Measurements from ENCODE around the gene ZIC2. TPM values are rescaled to one million over a fixed set of nuclear protein-coding genes. Genes with fewer than 3 reads are reported as not detected.
"Not testable (repeated sequence)": the region's sequence is repeated elsewhere in the genome, so short reads cannot be mapped to it uniquely, and the experiment has no call there.

ZIC2 gene
- total and polyA plus RNA-seq, 10 donors = not detected

- Histone ChIP-seq H3K27me3 (replicated peaks in 1 of 7) (peaks cover 0 to 81% (median 3%) of the 10 kb centered on the region in 7 donors), H3K36me3 (no peaks in the 10 kb centered on the region), H3K9me3 (no peaks in the 10 kb centered on the region), H3K27ac (no peak overlapping the region), H3K4me1 (no peaks in the 10 kb centered on the region), H3K4me3 (no peak overlapping the region)
- no peak for DNase-seq
- 58 to 79% (median 75%) methylated on average over 7 of the region's 7 CpGs for WGBS, 5 donors
- intact Hi-C loops (cut with DNase I; ENCODE audit: low total_unique reads) = no loop called here
- TF ChIP-seq POLR2AphosphoS5 (IDR thresholded peaks at IDR 0.05) (no peak), POLR2A (IDR thresholded peaks at IDR 0.05) (no peak)
- TF ChIP-seq, protein P1, sequence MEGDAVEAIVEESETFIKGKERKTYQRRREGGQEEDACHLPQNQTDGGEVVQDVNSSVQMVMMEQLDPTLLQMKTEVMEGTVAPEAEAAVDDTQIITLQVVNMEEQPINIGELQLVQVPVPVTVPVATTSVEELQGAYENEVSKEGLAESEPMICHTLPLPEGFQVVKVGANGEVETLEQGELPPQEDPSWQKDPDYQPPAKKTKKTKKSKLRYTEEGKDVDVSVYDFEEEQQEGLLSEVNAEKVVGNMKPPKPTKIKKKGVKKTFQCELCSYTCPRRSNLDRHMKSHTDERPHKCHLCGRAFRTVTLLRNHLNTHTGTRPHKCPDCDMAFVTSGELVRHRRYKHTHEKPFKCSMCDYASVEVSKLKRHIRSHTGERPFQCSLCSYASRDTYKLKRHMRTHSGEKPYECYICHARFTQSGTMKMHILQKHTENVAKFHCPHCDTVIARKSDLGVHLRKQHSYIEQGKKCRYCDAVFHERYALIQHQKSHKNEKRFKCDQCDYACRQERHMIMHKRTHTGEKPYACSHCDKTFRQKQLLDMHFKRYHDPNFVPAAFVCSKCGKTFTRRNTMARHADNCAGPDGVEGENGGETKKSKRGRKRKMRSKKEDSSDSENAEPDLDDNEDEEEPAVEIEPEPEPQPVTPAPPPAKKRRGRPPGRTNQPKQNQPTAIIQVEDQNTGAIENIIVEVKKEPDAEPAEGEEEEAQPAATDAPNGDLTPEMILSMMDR (IDR thresholded peaks at IDR 0.05 in 8 of 11, conservative IDR thresholded peaks at IDR 0.05 in 3 of 11) = no peak
These were observed 40.5 kb upstream of the ZIC2 start for GRCh38 chr13:99941086-99941485.

- H3K27ac ChIP-seq = no peak overlapping the region
- intact Hi-C loops (cut with DNase I; ENCODE audit: low total_unique reads) = no loop called here
- whole genome bisulfite sequencing, 5 donors = 77 to 89% (median 87%) methylated on average over 4 of the region's 4 CpGs
- TF ChIP-seq, protein P1 (IDR thresholded peaks at IDR 0.05 in 8 of 11, conservative IDR thresholded peaks at IDR 0.05 in 3 of 11) = no peak
- no peak for TF ChIP-seq POLR2AphosphoS5 (IDR thresholded peaks at IDR 0.05)
- TF ChIP-seq POLR2A (IDR thresholded peaks at IDR 0.05) = no peak
- no peaks in the 10 kb centered on the region for H3K4me1 ChIP-seq
- no peaks in the 10 kb centered on the region for H3K36me3 ChIP-seq
- no peak overlapping the region for H3K4me3 ChIP-seq
- no peak for DNase-seq
- peaks cover 0 to 81% (median 3%) of the 10 kb centered on the region in 7 donors for H3K27me3 ChIP-seq (replicated peaks in 1 of 7)
- H3K9me3 ChIP-seq = no peaks in the 10 kb centered on the region
These were observed 39.7 kb upstream of the ZIC2 start for GRCh38 chr13:99941911-99942310.

DNA sequence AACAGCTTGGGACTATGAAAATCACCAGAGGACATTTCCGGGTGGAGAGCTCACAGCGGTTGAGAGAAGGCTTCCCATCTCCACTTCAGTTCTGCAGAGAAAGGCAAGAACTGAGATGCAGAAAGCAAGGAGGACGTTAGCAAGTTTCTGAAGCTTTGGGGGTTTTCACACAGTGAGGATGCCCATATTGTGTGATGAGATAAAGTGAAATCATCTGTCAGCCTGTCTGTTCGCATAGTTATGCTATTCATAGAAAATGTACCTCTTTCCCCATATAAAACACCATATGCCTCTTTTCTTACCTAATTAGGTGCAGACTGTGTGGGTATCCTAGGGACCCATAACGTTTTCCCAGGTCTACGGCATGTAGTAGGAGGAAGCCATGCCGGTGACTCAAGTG is 37.5 kb upstream of the ZIC2 start:
- Histone ChIP-seq H3K4me1 (no peaks in the 10 kb centered on the region), H3K36me3 (no peaks in the 10 kb centered on the region), H3K27me3 (replicated peaks in 1 of 7) (peaks cover 0 to 89% (median 13%) of the 10 kb centered on the region in 7 donors), H3K9me3 (no peaks in the 10 kb centered on the region), H3K4me3 (no peak overlapping the region), H3K27ac (no peak overlapping the region)
- intact Hi-C loops (cut with DNase I; ENCODE audit: low total_unique reads) = no loop called here
- no peak for DNase-seq
- 78 to 84% (median 79%) methylated on average over 7 of the region's 7 CpGs for WGBS, 5 donors
- TF ChIP-seq POLR2AphosphoS5 (IDR thresholded peaks at IDR 0.05) (no peak), POLR2A (IDR thresholded peaks at IDR 0.05) (no peak)
- TF ChIP-seq, protein P1 (IDR thresholded peaks at IDR 0.05 in 8 of 11, conservative IDR thresholded peaks at IDR 0.05 in 3 of 11) = no peak

DNA sequence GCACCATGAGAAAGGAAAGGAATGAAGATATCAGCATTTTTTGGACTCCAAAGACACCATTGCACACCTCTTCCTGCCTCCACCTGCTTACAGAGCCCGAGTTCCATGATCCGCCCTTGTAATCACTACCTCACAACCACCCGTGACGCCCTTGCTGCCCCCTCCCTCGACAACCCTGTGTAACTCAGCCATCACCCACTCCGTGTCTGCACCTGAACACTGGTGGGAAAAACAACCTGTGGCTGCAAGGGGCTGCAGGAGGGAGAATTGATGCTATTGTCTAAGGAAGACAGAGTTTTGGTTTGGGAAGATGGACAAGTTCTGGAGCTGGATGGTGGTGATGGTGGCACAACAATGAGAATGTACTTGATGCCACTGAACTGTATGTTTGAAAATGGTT is 37.0 kb upstream of the ZIC2 start:
- H3K27ac ChIP-seq = no peak overlapping the region
- TF ChIP-seq, protein P1 (IDR thresholded peaks at IDR 0.05 in 8 of 11, conservative IDR thresholded peaks at IDR 0.05 in 3 of 11) = no peak
- TF ChIP-seq POLR2AphosphoS5 (IDR thresholded peaks at IDR 0.05) = no peak
- no peak for TF ChIP-seq POLR2A (IDR thresholded peaks at IDR 0.05)
- no peaks in the 10 kb centered on the region for H3K9me3 ChIP-seq
- no peaks in the 10 kb centered on the region for H3K36me3 ChIP-seq
- no peaks in the 10 kb centered on the region for H3K4me1 ChIP-seq
- peaks cover 0 to 94% (median 17%) of the 10 kb centered on the region in 7 donors for H3K27me3 ChIP-seq (replicated peaks in 1 of 7)
- DNase-seq = no peak
- WGBS, 5 donors = 86 to 97% (median 88%) methylated on average over 6 of the region's 6 CpGs
- intact Hi-C loops (cut with DNase I; ENCODE audit: low total_unique reads) = no loop called here
- H3K4me3 ChIP-seq = no peak overlapping the region

DNA sequence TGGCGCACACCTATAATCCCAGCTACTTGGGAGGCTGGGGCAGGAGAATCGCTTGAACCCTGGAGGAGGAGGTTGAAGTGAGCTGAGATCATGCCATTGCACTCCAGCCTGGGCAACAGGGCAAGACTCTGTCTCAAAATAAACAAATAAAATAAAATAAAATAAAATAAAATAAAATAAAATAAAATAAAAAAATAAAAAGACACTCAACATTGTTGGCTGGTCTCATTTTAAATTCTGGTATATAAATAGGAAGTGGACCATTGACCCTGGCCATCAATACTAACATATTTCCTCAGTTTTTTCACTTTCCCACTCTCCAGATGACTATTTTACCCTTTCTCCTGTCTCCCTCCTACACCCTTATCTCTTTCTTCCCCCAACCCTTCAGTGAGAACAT is 36.1 kb upstream of the ZIC2 start:
- H3K4me1 ChIP-seq; H3K27ac ChIP-seq; DNase-seq; intact Hi-C loops (cut with DNase I; ENCODE audit: low total_unique reads); H3K36me3 ChIP-seq; H3K4me3 ChIP-seq; H3K9me3 ChIP-seq: not testable (repeated sequence)
- peaks cover 0 to 96% (median 18%) of the 10 kb centered on the region in 7 donors for H3K27me3 ChIP-seq (replicated peaks in 1 of 7)
- WGBS, 5 donors = 92 to 98% (median 95%) methylated on average over 2 of the region's 2 CpGs
